GM12878 (cell line): Measurements from ENCODE around the gene THOC3.
A peak's percentile ranks its signal among the peaks of the same experiment; 100 is the strongest.
"Not testable (repeated sequence)": the region's sequence is repeated elsewhere in the genome, so short reads cannot be mapped to it uniquely, and the experiment has no call there.

Experiments used
- BCL11A ChIP-seq: IDR thresholded peaks from 2 replicates; pipeline ENCODE4 v1.6.1; 2011; ENCODE audit warnings: low read depth, low read length
- FOXK2 ChIP-seq: fragments of 450-650 bp; IDR thresholded peaks from 2 replicates; pipeline ENCODE4 v1.6.1; 2017; ENCODE audit warnings: mild to moderate bottlenecking, moderate library complexity
- JUND ChIP-seq: IDR thresholded peaks from 2 replicates; pipeline ENCODE4 v1.6.1; 2012; ENCODE audit warnings: low read depth, mild to moderate bottlenecking, low read length, improper control_type of control experiment, moderate library complexity
- POLR2A ChIP-seq: IDR thresholded peaks from 2 replicates; pipeline ENCODE4 v1.6.1; 2011; ENCODE audit warnings: low read depth, mild to moderate bottlenecking, low read length
- POLR2AphosphoS5 ChIP-seq: IDR thresholded peaks from 2 replicates; pipeline ENCODE4 v1.6.1; 2011; ENCODE audit warnings: mild to moderate bottlenecking, low read length, inconsistent platforms
- RCOR1 ChIP-seq: conservative IDR thresholded peaks from 2 replicates; pipeline ENCODE4 v1.6.1; 2012; ENCODE audit warnings: low read depth, low read length, improper control_type of control experiment
- REST ChIP-seq: IDR thresholded peaks from 2 replicates; pipeline ENCODE4 v1.6.1; 2012; ENCODE audit warnings: mild to moderate bottlenecking, low read depth, low read length
- SKIL ChIP-seq: fragments of 450-650 bp; IDR thresholded peaks from 2 replicates; pipeline ENCODE4 v1.6.1; 2017; ENCODE audit warnings: mild to moderate bottlenecking, low read depth, inconsistent platforms; ENCODE audit not compliant: poor library complexity, severe bottlenecking
- TAF1 ChIP-seq: IDR thresholded peaks from 2 replicates; pipeline ENCODE4 v1.6.1; 2011; ENCODE audit warnings: mild to moderate bottlenecking, low read depth, low read length, borderline replicate concordance
- ZNF217 ChIP-seq: fragments of 450-650 bp; IDR thresholded peaks from 2 replicates; pipeline ENCODE4 v1.6.1; 2017; ENCODE audit warnings: antibody characterized with exemption, mild to moderate bottlenecking
- TF ChIP-seq, protein P1 (sequence below), 3 experiments: IDR thresholded peaks in 2 of 3; conservative IDR thresholded peaks in 1 of 3; 2 replicates each; pipeline ENCODE4 v1.5.1; 2011; ENCODE audit warnings: low read depth in 3 of 3, low read length in 3 of 3, mild to moderate bottlenecking in 3 of 3, control low read depth in 2 of 3, moderate library complexity in 2 of 3, inconsistent platforms in 1 of 3, mixed read lengths in 1 of 3; ENCODE audit not compliant: control insufficient read depth in 2 of 3, insufficient read depth in 1 of 3; ENCODE audit errors: extremely low read depth in 1 of 3

DNA sequence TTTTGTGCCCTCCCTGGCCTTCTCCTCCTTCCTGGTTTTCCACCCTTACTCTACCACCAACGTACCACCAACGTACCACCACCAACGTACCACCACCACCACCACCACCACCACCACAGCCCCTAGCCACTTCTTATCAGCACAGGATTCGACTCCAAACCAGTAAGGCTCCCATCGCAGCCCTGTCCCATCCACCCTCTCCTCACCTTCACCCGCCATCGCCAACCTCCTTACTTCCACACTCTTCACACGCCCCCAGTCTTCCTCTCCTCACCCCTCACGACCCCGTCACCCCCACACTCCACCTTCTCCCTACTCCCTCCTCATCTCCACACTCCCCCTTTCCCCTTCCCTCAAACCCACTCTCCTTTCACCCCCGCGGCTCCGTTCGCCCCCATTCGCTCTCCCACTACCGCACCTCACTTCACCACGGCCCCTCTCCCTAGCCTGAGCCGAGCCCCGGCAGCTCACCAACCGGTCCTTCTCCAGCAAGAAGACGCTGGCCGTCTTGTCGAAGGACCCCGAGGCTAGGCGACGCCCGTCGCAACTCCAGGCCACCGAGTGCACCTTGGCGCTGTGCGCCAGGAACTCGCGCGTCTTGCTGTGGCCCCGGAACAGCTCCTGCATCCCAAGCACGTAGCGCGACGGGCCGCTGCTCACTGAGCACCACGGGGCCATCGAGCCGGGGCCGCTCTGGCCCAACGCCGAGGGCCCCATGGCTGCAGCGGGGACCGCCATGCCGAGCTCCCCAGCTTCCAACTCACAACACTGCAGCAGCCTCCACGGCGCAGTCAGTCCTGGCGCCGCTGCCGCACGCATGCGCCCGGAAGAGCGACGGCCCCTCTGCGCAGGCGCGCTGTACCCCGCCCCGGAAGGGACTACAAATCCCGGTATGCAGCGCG, at the start of gene THOC3:
- not testable (repeated sequence) for TF ChIP-seq ZNF217, REST, SKIL, TAF1, BCL11A, POLR2AphosphoS5, RCOR1, JUND, FOXK2
- peak; percentile 68 for TF ChIP-seq POLR2A
- TF ChIP-seq, protein P1, sequence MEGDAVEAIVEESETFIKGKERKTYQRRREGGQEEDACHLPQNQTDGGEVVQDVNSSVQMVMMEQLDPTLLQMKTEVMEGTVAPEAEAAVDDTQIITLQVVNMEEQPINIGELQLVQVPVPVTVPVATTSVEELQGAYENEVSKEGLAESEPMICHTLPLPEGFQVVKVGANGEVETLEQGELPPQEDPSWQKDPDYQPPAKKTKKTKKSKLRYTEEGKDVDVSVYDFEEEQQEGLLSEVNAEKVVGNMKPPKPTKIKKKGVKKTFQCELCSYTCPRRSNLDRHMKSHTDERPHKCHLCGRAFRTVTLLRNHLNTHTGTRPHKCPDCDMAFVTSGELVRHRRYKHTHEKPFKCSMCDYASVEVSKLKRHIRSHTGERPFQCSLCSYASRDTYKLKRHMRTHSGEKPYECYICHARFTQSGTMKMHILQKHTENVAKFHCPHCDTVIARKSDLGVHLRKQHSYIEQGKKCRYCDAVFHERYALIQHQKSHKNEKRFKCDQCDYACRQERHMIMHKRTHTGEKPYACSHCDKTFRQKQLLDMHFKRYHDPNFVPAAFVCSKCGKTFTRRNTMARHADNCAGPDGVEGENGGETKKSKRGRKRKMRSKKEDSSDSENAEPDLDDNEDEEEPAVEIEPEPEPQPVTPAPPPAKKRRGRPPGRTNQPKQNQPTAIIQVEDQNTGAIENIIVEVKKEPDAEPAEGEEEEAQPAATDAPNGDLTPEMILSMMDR (IDR thresholded peaks at IDR 0.05 in 2 of 3, conservative IDR thresholded peaks at IDR 0.05 in 1 of 3; ENCODE audit: control insufficient read depth in 2 of 3, extremely low read depth in 1 of 3, insufficient read depth in 1 of 3, low read depth in 3 of 3, low read length in 3 of 3) = not testable (repeated sequence)
